ENCODE data around the gene WIPI1.

DNA sequence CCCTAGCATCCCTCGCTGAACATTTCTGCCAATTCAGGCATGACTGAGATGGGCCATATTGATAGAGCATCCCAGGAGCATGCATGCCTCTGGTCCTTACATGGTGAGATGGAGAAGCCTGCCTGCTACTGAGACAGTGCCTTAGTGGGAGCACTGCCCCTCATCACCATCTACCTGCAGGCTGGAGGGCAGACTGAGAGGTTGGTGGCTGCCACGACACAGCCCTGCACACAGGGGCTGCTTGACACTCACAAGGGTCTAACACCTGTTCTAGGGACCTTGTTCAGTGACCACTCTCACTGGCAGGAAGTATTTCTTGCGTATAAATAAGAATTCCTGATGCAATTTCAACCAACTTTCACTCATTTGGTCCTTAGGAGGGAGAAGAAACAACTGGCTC lies 34.0 kb downstream of the WIPI1 start:
- TF ChIP-seq, protein P1, sequence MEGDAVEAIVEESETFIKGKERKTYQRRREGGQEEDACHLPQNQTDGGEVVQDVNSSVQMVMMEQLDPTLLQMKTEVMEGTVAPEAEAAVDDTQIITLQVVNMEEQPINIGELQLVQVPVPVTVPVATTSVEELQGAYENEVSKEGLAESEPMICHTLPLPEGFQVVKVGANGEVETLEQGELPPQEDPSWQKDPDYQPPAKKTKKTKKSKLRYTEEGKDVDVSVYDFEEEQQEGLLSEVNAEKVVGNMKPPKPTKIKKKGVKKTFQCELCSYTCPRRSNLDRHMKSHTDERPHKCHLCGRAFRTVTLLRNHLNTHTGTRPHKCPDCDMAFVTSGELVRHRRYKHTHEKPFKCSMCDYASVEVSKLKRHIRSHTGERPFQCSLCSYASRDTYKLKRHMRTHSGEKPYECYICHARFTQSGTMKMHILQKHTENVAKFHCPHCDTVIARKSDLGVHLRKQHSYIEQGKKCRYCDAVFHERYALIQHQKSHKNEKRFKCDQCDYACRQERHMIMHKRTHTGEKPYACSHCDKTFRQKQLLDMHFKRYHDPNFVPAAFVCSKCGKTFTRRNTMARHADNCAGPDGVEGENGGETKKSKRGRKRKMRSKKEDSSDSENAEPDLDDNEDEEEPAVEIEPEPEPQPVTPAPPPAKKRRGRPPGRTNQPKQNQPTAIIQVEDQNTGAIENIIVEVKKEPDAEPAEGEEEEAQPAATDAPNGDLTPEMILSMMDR (IDR thresholded peaks at IDR 0.05 in 2 of 3, conservative IDR thresholded peaks at IDR 0.05 in 1 of 3; ENCODE audit: insufficient read depth in 2 of 3, low read depth in 1 of 3, low read length in 3 of 3), result no peak
- TF ChIP-seq, protein P2, sequence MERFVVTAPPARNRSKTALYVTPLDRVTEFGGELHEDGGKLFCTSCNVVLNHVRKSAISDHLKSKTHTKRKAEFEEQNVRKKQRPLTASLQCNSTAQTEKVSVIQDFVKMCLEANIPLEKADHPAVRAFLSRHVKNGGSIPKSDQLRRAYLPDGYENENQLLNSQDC (CRISPR knock-in tag; IDR thresholded peaks at IDR 0.05), result no peak
- TF ChIP-seq, protein P3, sequence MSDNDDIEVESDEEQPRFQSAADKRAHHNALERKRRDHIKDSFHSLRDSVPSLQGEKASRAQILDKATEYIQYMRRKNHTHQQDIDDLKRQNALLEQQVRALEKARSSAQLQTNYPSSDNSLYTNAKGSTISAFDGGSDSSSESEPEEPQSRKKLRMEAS (CRISPR knock-in tag; IDR thresholded peaks at IDR 0.05), result no peak
- TF ChIP-seq POLR2A (conservative IDR thresholded peaks at IDR 0.05) (no peak), KLF10 (CRISPR knock-in tag; IDR thresholded peaks at IDR 0.05) (no peak), ADNP (tag; IDR thresholded peaks at IDR 0.05) (no peak), ESRRA (IDR thresholded peaks at IDR 0.05; ENCODE audit: borderline replicate concordance, low read depth) (no peak), NRF1 (conservative IDR thresholded peaks at IDR 0.05 in 1 of 2, IDR thresholded peaks at IDR 0.05 in 1 of 2) (no peak), ZNF3 (CRISPR knock-in tag; IDR thresholded peaks at IDR 0.05) (no peak)
- TF ChIP-seq, protein P4, sequence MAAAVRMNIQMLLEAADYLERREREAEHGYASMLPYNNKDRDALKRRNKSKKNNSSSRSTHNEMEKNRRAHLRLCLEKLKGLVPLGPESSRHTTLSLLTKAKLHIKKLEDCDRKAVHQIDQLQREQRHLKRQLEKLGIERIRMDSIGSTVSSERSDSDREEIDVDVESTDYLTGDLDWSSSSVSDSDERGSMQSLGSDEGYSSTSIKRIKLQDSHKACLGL (CRISPR knock-in tag; IDR thresholded peaks at IDR 0.05; ENCODE audit: borderline replicate concordance, poor library complexity, severe bottlenecking), result no peak

Measured in K562 (cell line).